ENCODE data around the gene BRK1. TPM values are rescaled to one million over a fixed set of nuclear protein-coding genes. Genes with fewer than 3 reads are reported as not detected.
"Not testable (repeated sequence)": the region's sequence is repeated elsewhere in the genome, so short reads cannot be mapped to it uniquely, and the experiment has no call there.

Gene BRK1
- total RNA-seq, 4 donors from 2014 or later, result 68.2 to 86.8 (median 69.3) TPM

DNA sequence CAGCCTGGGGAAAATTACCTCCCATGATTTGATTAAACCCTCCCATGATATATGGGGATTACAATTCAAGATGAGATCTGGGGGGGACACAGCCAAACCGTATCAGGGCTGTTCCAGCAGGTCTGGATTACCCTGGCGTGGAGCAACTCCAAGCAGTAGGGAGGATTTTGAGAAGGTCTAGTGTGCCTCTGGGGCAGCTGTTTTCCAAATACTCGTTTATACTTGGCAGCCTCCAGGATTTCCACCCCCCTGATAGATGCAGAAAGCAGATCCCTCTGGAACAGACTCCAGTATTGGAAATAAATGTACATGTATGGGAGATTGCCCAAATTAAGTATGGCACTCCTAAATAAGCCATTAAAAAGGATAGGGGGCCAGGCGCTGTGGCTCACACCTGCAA, 41.6 kb downstream of the BRK1 start:
- Histone ChIP-seq H3K27ac (no peak overlapping the region), H3K4me1 (no peaks in the 10 kb centered on the region), H3K9me3 (no peaks in the 10 kb centered on the region), H3K36me3 (peaks cover 0 to 20% of the 10 kb centered on the region in 2 donors), H3K4me3 (no peak overlapping the region), H3K27me3 (no peaks in the 10 kb centered on the region)
- TF ChIP-seq POLR2A (IDR thresholded peaks at IDR 0.05) (no peak), CTCF (IDR thresholded peaks at IDR 0.05 in 4 of 5, conservative IDR thresholded peaks at IDR 0.05 in 1 of 5) (no peak)
- ATAC-seq (no peak), DNase-seq (no peak)
- in situ Hi-C loops (cut with MboI; ENCODE audit: low sequenced_read_pairs in 4 of 4), result no loop called here
- intact Hi-C loops (cut with DNase I; ENCODE audit: low total_unique reads), result no loop called here

DNA sequence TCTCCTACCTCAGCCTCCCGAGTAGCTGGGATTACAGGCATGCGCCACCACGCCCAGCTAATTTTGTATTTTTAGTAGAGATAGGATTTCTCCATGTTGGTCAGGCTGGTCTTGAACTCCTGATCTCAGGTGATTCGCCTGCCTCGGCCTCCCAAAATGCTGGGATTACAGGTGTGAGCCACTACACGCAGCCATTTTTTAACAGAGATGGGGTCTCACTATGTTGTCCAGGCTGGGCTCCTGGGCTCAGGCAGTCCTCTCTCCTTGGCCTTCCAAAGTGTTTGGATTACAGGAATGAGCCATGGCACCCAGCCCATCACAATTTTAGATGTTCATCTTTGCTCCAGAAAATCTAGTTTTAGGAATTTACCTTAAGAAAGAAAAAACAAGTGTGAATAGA, 43.1 kb downstream of the BRK1 start:
- intact Hi-C loops (cut with DNase I; ENCODE audit: low total_unique reads); H3K4me1 ChIP-seq; H3K27me3 ChIP-seq; in situ Hi-C loops (cut with MboI; ENCODE audit: low sequenced_read_pairs in 4 of 4); DNase-seq; ATAC-seq; H3K36me3 ChIP-seq; H3K4me3 ChIP-seq; H3K9me3 ChIP-seq; H3K27ac ChIP-seq: not testable (repeated sequence)

DNA sequence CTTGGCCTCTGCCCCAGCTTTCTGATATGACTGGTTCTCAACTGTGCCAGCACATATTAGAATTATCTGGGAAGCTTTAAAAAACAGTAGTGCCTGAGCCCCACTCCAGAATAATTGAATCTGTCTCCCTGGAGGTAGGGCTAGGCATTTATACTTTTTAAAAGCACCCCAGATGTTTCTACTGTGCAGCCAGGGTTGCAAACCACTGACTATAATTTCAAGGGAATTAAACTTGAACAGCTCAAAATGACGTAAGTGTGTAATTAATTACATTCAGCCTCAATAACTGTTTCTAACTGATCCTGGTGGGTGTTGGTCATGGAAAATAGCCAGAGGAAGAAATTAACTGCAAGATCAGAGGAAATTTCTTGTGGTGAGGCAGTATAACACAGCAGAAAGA, 44.9 kb downstream of the BRK1 start:
- H3K9me3 ChIP-seq, result no peaks in the 10 kb centered on the region
- ATAC-seq (no peak), DNase-seq (no peak)
- H3K4me3 ChIP-seq, result no peak overlapping the region
- peaks cover 0 to 3% of the 10 kb centered on the region in 2 donors for H3K4me1 ChIP-seq
- in situ Hi-C loops (cut with MboI; ENCODE audit: low sequenced_read_pairs in 4 of 4) (loop anchor here in 3 of 4 donors (5.0 to 10.0 kb wide), 2 partner anchors 64 to 67 kb away; no protein-coding TSS in a partner anchor), intact Hi-C loops (cut with DNase I; ENCODE audit: low total_unique reads) (no loop called here)
- no peaks in the 10 kb centered on the region for H3K27me3 ChIP-seq
- TF ChIP-seq POLR2A (IDR thresholded peaks at IDR 0.05) (no peak), CTCF (IDR thresholded peaks at IDR 0.05 in 4 of 5, conservative IDR thresholded peaks at IDR 0.05 in 1 of 5) (no peak)
- no peaks in the 10 kb centered on the region for H3K36me3 ChIP-seq
- no peak overlapping the region for H3K27ac ChIP-seq

- ATAC-seq (no peak), DNase-seq (no peak)
- Histone ChIP-seq H3K4me1 (peaks cover 2 to 3% of the 10 kb centered on the region in 2 donors), H3K4me3 (no peak overlapping the region), H3K27ac (no peak overlapping the region), H3K9me3 (no peaks in the 10 kb centered on the region), H3K36me3 (no peaks in the 10 kb centered on the region), H3K27me3 (no peaks in the 10 kb centered on the region)
- TF ChIP-seq POLR2A (IDR thresholded peaks at IDR 0.05) (no peak), CTCF (IDR thresholded peaks at IDR 0.05 in 4 of 5, conservative IDR thresholded peaks at IDR 0.05 in 1 of 5) (no peak)
- in situ Hi-C loops (cut with MboI; ENCODE audit: low sequenced_read_pairs in 4 of 4) (loop anchor here in 3 of 4 donors (5.0 to 10.0 kb wide), 2 partner anchors 64 to 66 kb away; no protein-coding TSS in a partner anchor), intact Hi-C loops (cut with DNase I; ENCODE audit: low total_unique reads) (no loop called here)
Observed at GRCh38 chr3:10160925-10161324, 45.5 kb downstream of the BRK1 start.

- Histone ChIP-seq H3K36me3 (no peaks in the 10 kb centered on the region), H3K4me1 (peaks cover 3 to 6% of the 10 kb centered on the region in 2 donors), H3K9me3 (no peaks in the 10 kb centered on the region), H3K27me3 (no peaks in the 10 kb centered on the region), H3K27ac (no peak overlapping the region), H3K4me3 (no peak overlapping the region)
- in situ Hi-C loops (cut with MboI; ENCODE audit: low sequenced_read_pairs in 4 of 4) (loop anchor here in 3 of 4 donors (5.0 to 10.0 kb wide), 2 partner anchors 63 to 65 kb away; no protein-coding TSS in a partner anchor), intact Hi-C loops (cut with DNase I; ENCODE audit: low total_unique reads) (no loop called here)
- TF ChIP-seq POLR2A (IDR thresholded peaks at IDR 0.05) (no peak), CTCF (IDR thresholded peaks at IDR 0.05 in 4 of 5, conservative IDR thresholded peaks at IDR 0.05 in 1 of 5) (no peak)
- DNase-seq, result no peak
- ATAC-seq, result no peak
Observed at GRCh38 chr3:10162185-10162584, 46.7 kb downstream of the BRK1 start.

DNA sequence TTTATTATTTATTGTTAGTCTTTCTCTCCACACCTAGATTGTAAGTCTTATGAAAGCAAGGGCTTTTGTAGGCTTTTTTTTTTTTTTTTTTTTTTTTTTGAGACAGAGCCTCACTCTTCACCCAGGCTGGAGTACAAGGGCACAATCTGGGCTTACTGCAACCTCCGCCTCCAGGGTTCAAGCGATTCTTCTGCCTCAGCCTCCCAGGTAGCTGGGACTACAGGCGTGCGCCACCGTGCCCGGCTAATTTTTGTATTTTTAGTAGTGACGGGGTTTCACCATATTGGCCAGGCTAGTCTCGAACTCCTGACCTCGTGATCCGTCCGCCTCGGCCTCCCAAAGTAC, 48.7 kb downstream of the BRK1 start:
- intact Hi-C loops (cut with DNase I; ENCODE audit: low total_unique reads), result loop anchor here (1.0 to 2.0 kb wide), 3 partner anchors 21 to 61 kb away; no protein-coding TSS in a partner anchor
- not testable (repeated sequence) for H3K36me3 ChIP-seq, H3K4me1 ChIP-seq, H3K27me3 ChIP-seq, DNase-seq, ATAC-seq, H3K9me3 ChIP-seq
- in situ Hi-C loops (cut with MboI; ENCODE audit: low sequenced_read_pairs in 4 of 4), result loop anchor here in 3 of 4 donors (5.0 to 10.0 kb wide), 2 partner anchors 61 to 63 kb away; no protein-coding TSS in a partner anchor
- H3K27ac ChIP-seq, result peak overlapping the region in 3 of 4 donors; percentile 80 to 95 (median 86)
- H3K4me3 ChIP-seq, result peak overlapping the region; percentile 87 to 100 (median 90)
